ENCODE results near the gene NVL. TPM values are rescaled to one million over a fixed set of nuclear protein-coding genes. Genes with fewer than 3 reads are reported as not detected.

Gene NVL
- total and polyA plus RNA-seq, 10 of the 15 experiments (the other 5 are each of a cell fraction or from before 2014, with no cell fraction given), result 20.3 to 49.6 (median 35.2) TPM

DNA sequence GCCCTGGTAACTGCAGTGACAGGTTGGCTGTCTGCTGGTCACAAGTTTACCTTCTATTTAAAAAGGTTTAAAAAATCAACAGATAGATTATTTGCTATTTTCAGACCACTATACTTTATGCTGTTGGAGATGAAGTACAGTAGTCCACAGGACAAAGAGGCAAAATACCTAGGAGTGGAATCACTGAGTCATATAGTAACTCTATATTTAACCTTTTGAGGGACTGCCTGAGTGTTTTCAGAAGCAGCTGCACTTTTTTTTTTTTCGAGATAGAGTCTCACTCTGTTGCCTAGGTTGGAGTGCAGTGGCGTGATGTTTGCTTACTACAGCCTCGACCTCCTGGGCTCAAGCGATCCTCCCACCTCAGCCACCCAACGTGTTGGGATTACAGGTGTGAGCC is 38.4 kb upstream of the NVL start (continued):
- TF ChIP-seq NRF1 (conservative IDR thresholded peaks at IDR 0.05; ENCODE audit: low read depth, low read length) (no peak), BCLAF1 (IDR thresholded peaks at IDR 0.05) (no peak), MYB (IDR thresholded peaks at IDR 0.05; ENCODE audit: borderline replicate concordance, low read depth, low read length) (no peak), ZNF384 (IDR thresholded peaks at IDR 0.05; ENCODE audit: borderline replicate concordance, low read depth, low read length) (peak; percentile 79), ASH2L (IDR thresholded peaks at IDR 0.05; ENCODE audit: borderline replicate concordance, low read depth) (no peak), RBBP5 (conservative IDR thresholded peaks at IDR 0.05) (no peak), EED (IDR thresholded peaks at IDR 0.05; ENCODE audit: low read depth) (peak; percentile 30; the same call in 1 of the 2 replicates), POLR2AphosphoS2 (IDR thresholded peaks at IDR 0.05; ENCODE audit: low read depth, low read length) (no peak), MTA2 (IDR thresholded peaks at IDR 0.05; ENCODE audit: low read depth) (0 out of 2 replicates have a peak, but pooled peaks have one; percentile 22), NKRF (conservative IDR thresholded peaks at IDR 0.05) (no peak), IRF4 (IDR thresholded peaks at IDR 0.05; ENCODE audit: low read depth, low read length) (no peak), GABPA (IDR thresholded peaks at IDR 0.05; ENCODE audit: low read depth) (no peak), KLF5 (IDR thresholded peaks at IDR 0.05; ENCODE audit: partially characterized antibody) (no peak), BRCA1 (IDR thresholded peaks at IDR 0.05; ENCODE audit: low read depth, low read length) (no peak), ZBTB40 (IDR thresholded peaks at IDR 0.05; ENCODE audit: borderline replicate concordance) (no peak), SREBF2 (IDR thresholded peaks at IDR 0.05; ENCODE audit: low read length) (no peak), RELA (IDR thresholded peaks at IDR 0.05; ENCODE audit: borderline replicate concordance, partially characterized antibody) (no peak), BACH1 (IDR thresholded peaks at IDR 0.05; ENCODE audit: borderline replicate concordance) (no peak), TAF1 (IDR thresholded peaks at IDR 0.05; ENCODE audit: borderline replicate concordance, low read depth, low read length) (no peak), FOXK2 (IDR thresholded peaks at IDR 0.05) (no peak)
